ENCODE measurements around the gene WDR37.

DNA sequence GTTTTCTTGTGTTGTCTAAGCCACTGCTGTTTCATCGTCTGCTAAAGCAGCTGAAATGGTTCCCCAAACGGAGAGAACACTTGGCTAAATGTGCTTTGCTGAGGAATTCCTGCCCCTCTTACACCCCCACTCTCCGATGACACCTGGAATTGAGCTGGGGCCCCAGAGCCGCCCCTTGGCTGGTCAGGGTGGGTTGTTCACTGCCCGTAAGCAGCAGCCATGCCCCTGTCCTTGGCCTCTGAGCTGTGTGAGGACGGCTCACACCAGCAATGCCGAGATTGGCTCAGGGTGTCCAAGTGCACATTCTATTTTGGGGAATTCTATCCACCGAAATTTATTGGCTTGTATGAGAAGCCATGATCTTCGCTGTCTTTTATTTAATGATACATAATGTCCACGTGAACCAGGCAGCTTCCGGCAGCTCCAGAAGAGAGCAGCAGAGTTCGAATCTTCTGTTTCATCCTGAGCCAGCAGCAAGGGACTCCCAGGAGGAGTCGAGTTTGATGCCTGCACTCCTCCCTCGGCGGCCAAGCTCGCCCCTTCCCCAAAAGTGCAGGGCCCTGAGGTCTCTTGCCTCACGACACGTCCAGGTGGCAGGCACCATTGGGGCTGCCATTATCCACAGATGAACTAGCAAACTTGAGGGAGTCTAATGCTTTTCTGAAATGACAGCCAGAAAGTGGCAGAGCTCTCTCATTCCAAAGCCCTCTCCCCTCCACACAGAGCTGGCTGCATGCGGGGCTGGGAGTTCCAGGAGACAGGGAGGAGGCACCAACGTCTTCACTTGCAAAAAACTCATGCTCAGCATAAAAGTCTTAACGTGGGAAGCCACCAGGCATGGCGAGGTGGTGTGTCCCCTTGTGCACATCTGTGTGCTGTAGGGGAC, 114.0 kb downstream of the WDR37 start:
- TF ChIP-seq, protein P1, sequence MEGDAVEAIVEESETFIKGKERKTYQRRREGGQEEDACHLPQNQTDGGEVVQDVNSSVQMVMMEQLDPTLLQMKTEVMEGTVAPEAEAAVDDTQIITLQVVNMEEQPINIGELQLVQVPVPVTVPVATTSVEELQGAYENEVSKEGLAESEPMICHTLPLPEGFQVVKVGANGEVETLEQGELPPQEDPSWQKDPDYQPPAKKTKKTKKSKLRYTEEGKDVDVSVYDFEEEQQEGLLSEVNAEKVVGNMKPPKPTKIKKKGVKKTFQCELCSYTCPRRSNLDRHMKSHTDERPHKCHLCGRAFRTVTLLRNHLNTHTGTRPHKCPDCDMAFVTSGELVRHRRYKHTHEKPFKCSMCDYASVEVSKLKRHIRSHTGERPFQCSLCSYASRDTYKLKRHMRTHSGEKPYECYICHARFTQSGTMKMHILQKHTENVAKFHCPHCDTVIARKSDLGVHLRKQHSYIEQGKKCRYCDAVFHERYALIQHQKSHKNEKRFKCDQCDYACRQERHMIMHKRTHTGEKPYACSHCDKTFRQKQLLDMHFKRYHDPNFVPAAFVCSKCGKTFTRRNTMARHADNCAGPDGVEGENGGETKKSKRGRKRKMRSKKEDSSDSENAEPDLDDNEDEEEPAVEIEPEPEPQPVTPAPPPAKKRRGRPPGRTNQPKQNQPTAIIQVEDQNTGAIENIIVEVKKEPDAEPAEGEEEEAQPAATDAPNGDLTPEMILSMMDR (IDR thresholded peaks at IDR 0.05; ENCODE audit: low read depth, low read length, poor library complexity, severe bottlenecking), result no peak
- no peak for TF ChIP-seq EZH2phosphoT487 (IDR thresholded peaks at IDR 0.05; ENCODE audit: borderline replicate concordance, low read length)

All from DOHH2 (cell line).